Glutamatergic neuron (in vitro differentiated cells): Measurements from ENCODE around the gene NUMB. TPM values are rescaled to one million over a fixed set of nuclear protein-coding genes. Genes with fewer than 3 reads are reported as not detected.

Experiments
- DNase-seq: peaks from one replicate; pipeline ENCODE4 v3.0.0; 2022
- H3K27ac Mint-ChIP-seq: one replicate; pipeline ENCODE4 v1.8.0; 2020; ENCODE audit warnings: mild to moderate bottlenecking, mixed read lengths, inconsistent platforms; ENCODE audit not compliant: unreplicated experiment
- H3K27me3 Mint-ChIP-seq: one replicate; pipeline ENCODE4 v1.8.0; 2020; ENCODE audit warnings: mild to moderate bottlenecking, moderate library complexity, mixed read lengths, inconsistent platforms; ENCODE audit not compliant: unreplicated experiment
- H3K36me3 Mint-ChIP-seq: one replicate; pipeline ENCODE4 v1.8.0; 2020; ENCODE audit warnings: mild to moderate bottlenecking, mixed read lengths, inconsistent platforms; ENCODE audit not compliant: unreplicated experiment
- H3K4me1 Mint-ChIP-seq: one replicate; pipeline ENCODE4 v1.8.0; 2020; ENCODE audit warnings: mild to moderate bottlenecking, low read depth, mixed read lengths, inconsistent platforms; ENCODE audit not compliant: unreplicated experiment
- H3K4me3 Mint-ChIP-seq: one replicate; pipeline ENCODE4 v1.8.0; 2020; ENCODE audit warnings: mild to moderate bottlenecking, mixed read lengths, inconsistent platforms; ENCODE audit not compliant: unreplicated experiment
- H3K9me3 Mint-ChIP-seq: one replicate; pipeline ENCODE4 v1.8.0; 2020; ENCODE audit warnings: mild to moderate bottlenecking, moderate library complexity, mixed read lengths, inconsistent platforms; ENCODE audit not compliant: unreplicated experiment
- CTCF ChIP-seq: fragments of 200-600 bp; sonication (generic); IDR thresholded peaks from one replicate; pipeline ENCODE4 v1.5.0; 2021; ENCODE audit not compliant: partially characterized antibody, unreplicated experiment
- total RNA-seq: library from RNA; stranded (reverse); fragmentation: NEBNext Ultra II Directional; extraction: Animal tissue kit (Norgen Biotek cat#: 25700); gene quantifications from one replicate; pipeline ENCODE4 v1.2.1, GENCODE V29; 2021; ENCODE audit not compliant: unreplicated experiment

Gene NUMB
- total RNA-seq, 1 donor from 2014 or later, result 48.0 TPM

- Mint-ChIP-seq H3K27me3 (peaks cover 4% of the 10 kb centered on the region), H3K4me1 (peaks cover 8% of the 10 kb centered on the region), H3K9me3 (peaks cover 6% of the 10 kb centered on the region), H3K4me3 (peak overlapping the region; percentile 87), H3K27ac (no peak overlapping the region), H3K36me3 (no peaks in the 10 kb centered on the region)
- no peak for DNase-seq
- TF ChIP-seq CTCF, result no peak
These were observed 34.3 kb upstream of the NUMB start for GRCh38 chr14:73492670-73493069.

GRCh38 chr14:73492043-73492552, 33.8 kb upstream of the NUMB start:
- H3K9me3 Mint-ChIP-seq, result peaks cover 6% of the 10 kb centered on the region
- no peak for DNase-seq
- peaks cover 4% of the 10 kb centered on the region for H3K27me3 Mint-ChIP-seq
- peak overlapping the region; percentile 87 for H3K4me3 Mint-ChIP-seq
- peaks cover 8% of the 10 kb centered on the region for H3K4me1 Mint-ChIP-seq
- TF ChIP-seq CTCF, result no peak
- H3K27ac Mint-ChIP-seq, result peak overlapping the region; percentile 55
- no peaks in the 10 kb centered on the region for H3K36me3 Mint-ChIP-seq

- Mint-ChIP-seq H3K36me3 (no peaks in the 10 kb centered on the region), H3K27ac (peak overlapping the region; percentile 55), H3K4me3 (peak overlapping the region; percentile 87), H3K4me1 (peaks cover 8% of the 10 kb centered on the region), H3K27me3 (peaks cover 4% of the 10 kb centered on the region), H3K9me3 (peaks cover 6% of the 10 kb centered on the region)
- DNase-seq, result peak; percentile 63
- no peak for TF ChIP-seq CTCF
These were observed 33.1 kb upstream of the NUMB start for GRCh38 chr14:73491256-73492042.

GRCh38 chr14:73489481-73490175, 31.3 kb upstream of the NUMB start:
- Mint-ChIP-seq H3K9me3 (peaks cover 6% of the 10 kb centered on the region), H3K36me3 (no peaks in the 10 kb centered on the region), H3K4me1 (peaks cover 8% of the 10 kb centered on the region), H3K4me3 (peak overlapping the region; percentile 67), H3K27ac (no peak overlapping the region), H3K27me3 (peaks cover 4% of the 10 kb centered on the region)
- DNase-seq, result no peak
- TF ChIP-seq CTCF, result no peak

GRCh38 chr14:73478684-73479083, 20.3 kb upstream of the NUMB start:
- no peak for DNase-seq
- Mint-ChIP-seq H3K9me3 (no peaks in the 10 kb centered on the region), H3K27me3 (no peaks in the 10 kb centered on the region), H3K27ac (no peak overlapping the region), H3K4me3 (no peak overlapping the region), H3K4me1 (no peaks in the 10 kb centered on the region), H3K36me3 (no peaks in the 10 kb centered on the region)
- no peak for TF ChIP-seq CTCF
